KMS-11 (cell line): Measurements from ENCODE around the gene PNPLA7.

Source experiments
- H2AFZ ChIP-seq: fragments of 200-600 bp; sonication (generic); 2 replicates; pipeline ENCODE4 v1.6.1; 2016; ENCODE audit warnings: antibody characterized with exemption, mixed run types, low read depth
- H3K27ac ChIP-seq: fragments of 200-600 bp; sonication (generic); 2 replicates; pipeline ENCODE4 v1.6.1; 2016; ENCODE audit warnings: mild to moderate bottlenecking, mixed run types
- H3K27me3 ChIP-seq: fragments of 200-600 bp; sonication (generic); 2 replicates; pipeline ENCODE4 v1.6.1; 2017; ENCODE audit warnings: mild to moderate bottlenecking, low read depth, mixed run types, moderate library complexity; ENCODE audit not compliant: insufficient read depth
- H3K36me3 ChIP-seq: fragments of 200-600 bp; sonication (generic); 2 replicates; pipeline ENCODE4 v1.6.1; 2017; ENCODE audit warnings: mild to moderate bottlenecking, mixed run types; ENCODE audit not compliant: insufficient read depth
- H3K4me1 ChIP-seq: fragments of 200-600 bp; sonication (generic); 2 replicates; pipeline ENCODE4 v1.6.1; 2016; ENCODE audit warnings: mild to moderate bottlenecking, low read depth, mixed run types; ENCODE audit not compliant: poor library complexity, severe bottlenecking
- H3K4me2 ChIP-seq: fragments of 200-600 bp; sonication (generic); 2 replicates; pipeline ENCODE4 v1.7.0; 2016; ENCODE audit warnings: mild to moderate bottlenecking, mixed run types
- H3K4me3 ChIP-seq: fragments of 200-600 bp; sonication (generic); IDR thresholded peaks from 2 replicates; pipeline ENCODE4 v1.6.1; 2017; ENCODE audit warnings: low read depth, low read length, mixed read lengths; ENCODE audit not compliant: insufficient read depth
- H3K79me2 ChIP-seq: fragments of 200-600 bp; sonication (generic); 2 replicates; pipeline ENCODE4 v1.6.1; 2016; ENCODE audit warnings: low read depth, mixed run types; ENCODE audit not compliant: insufficient read depth
- H3K9ac ChIP-seq: fragments of 200-600 bp; sonication (generic); 2 replicates; pipeline ENCODE4 v1.6.1; 2016; ENCODE audit warnings: mild to moderate bottlenecking, mixed run types
- H4K20me1 ChIP-seq: fragments of 200-600 bp; sonication (generic); 2 replicates; pipeline ENCODE4 v1.6.1; 2016; ENCODE audit warnings: mild to moderate bottlenecking, mixed run types; ENCODE audit not compliant: insufficient read depth
- CTCF ChIP-seq: fragments of 200-600 bp; sonication (generic); conservative IDR thresholded peaks from 2 replicates; pipeline ENCODE4 v1.6.1; 2017; ENCODE audit warnings: low read depth, mild to moderate bottlenecking, antibody characterized with exemption, low read length, moderate library complexity, mixed read lengths

Gene PNPLA7

GRCh38 chr9:137490532-137491186, 59.5 kb downstream of the PNPLA7 start:
- H3K4me1 ChIP-seq, result peaks cover 41% of the 10 kb centered on the region
- H3K79me2 ChIP-seq, result no peaks in the 10 kb centered on the region
- no peak overlapping the region for H3K9ac ChIP-seq
- TF ChIP-seq CTCF, result no peak
- H3K27me3 ChIP-seq, result peaks cover 14% of the 10 kb centered on the region
- no peaks in the 10 kb centered on the region for H3K36me3 ChIP-seq
- peak overlapping the region; percentile 70 for H3K4me2 ChIP-seq
- no peaks in the 10 kb centered on the region for H4K20me1 ChIP-seq
- no peak overlapping the region for H2AFZ ChIP-seq
- H3K27ac ChIP-seq, result peak overlapping the region; percentile 3; the same call in 1 of the 2 replicates
- H3K4me3 ChIP-seq, result no peak overlapping the region

- H3K27ac ChIP-seq, result no peak overlapping the region
- TF ChIP-seq CTCF, result no peak
- H3K79me2 ChIP-seq, result no peaks in the 10 kb centered on the region
- H3K36me3 ChIP-seq, result no peaks in the 10 kb centered on the region
- no peak overlapping the region for H3K4me3 ChIP-seq
- no peaks in the 10 kb centered on the region for H4K20me1 ChIP-seq
- no peak overlapping the region for H3K9ac ChIP-seq
- peaks cover 14% of the 10 kb centered on the region for H3K27me3 ChIP-seq
- H3K4me2 ChIP-seq, result no peak overlapping the region; the same call in 1 of the 2 replicates
- no peak overlapping the region for H2AFZ ChIP-seq
- H3K4me1 ChIP-seq, result peaks cover 41% of the 10 kb centered on the region
Measured at GRCh38 chr9:137488906-137489305, 61.3 kb downstream of the PNPLA7 start.

GRCh38 chr9:137488327-137488653, 61.9 kb downstream of the PNPLA7 start:
- no peaks in the 10 kb centered on the region for H4K20me1 ChIP-seq
- no peak overlapping the region for H3K27ac ChIP-seq
- H3K4me3 ChIP-seq, result no peak overlapping the region
- H3K36me3 ChIP-seq, result no peaks in the 10 kb centered on the region
- H3K79me2 ChIP-seq, result no peaks in the 10 kb centered on the region
- TF ChIP-seq CTCF, result no peak
- no peak overlapping the region for H3K4me2 ChIP-seq
- H2AFZ ChIP-seq, result no peak overlapping the region
- no peak overlapping the region for H3K9ac ChIP-seq
- H3K27me3 ChIP-seq, result peaks cover 14% of the 10 kb centered on the region
- H3K4me1 ChIP-seq, result peaks cover 38% of the 10 kb centered on the region

- Histone ChIP-seq H3K27ac (no peak overlapping the region), H3K36me3 (no peaks in the 10 kb centered on the region), H3K79me2 (no peaks in the 10 kb centered on the region), H3K27me3 (peaks cover 14% of the 10 kb centered on the region), H3K9ac (no peak overlapping the region), H2AFZ (no peak overlapping the region), H4K20me1 (no peaks in the 10 kb centered on the region), H3K4me1 (peaks cover 34% of the 10 kb centered on the region), H3K4me3 (no peak overlapping the region), H3K4me2 (no peak overlapping the region)
- no peak for TF ChIP-seq CTCF
Measured at GRCh38 chr9:137487454-137488326, 62.5 kb downstream of the PNPLA7 start.
